SK-N-SH (cell line): ENCODE data around the gene TMEM132E. TPM values are rescaled to one million over a fixed set of nuclear protein-coding genes. Genes with fewer than 3 reads are reported as not detected.

Experiments
- CTCF ChIA-PET: fragments of 300-600, 350-600 bp; formaldehyde crosslinking; extraction: SDS; loops from one replicate; lab custom pipeline; 2021; lab: Yijun Ruan, JAX
- POLR2A ChIA-PET: fragments of 350-600 bp; sonication (Branson Sonifier 250); formaldehyde crosslinking; extraction: SDS; loops from one replicate; lab custom pipeline; 2020; ENCODE audit warnings: antibody characterized with exemption, inconsistent platforms; lab: Yijun Ruan, JAX
- DNase-seq: peaks from one replicate; pipeline ENCODE4 v3.0.0; 2012
- H2AFZ ChIP-seq: fragments of 200-600 bp; sonication (generic); 2 replicates; pipeline ENCODE4 v1.8.1; 2016; ENCODE audit warnings: antibody characterized with exemption, mild to moderate bottlenecking, low read depth
- H3F3A ChIP-seq: fragments of 200-600 bp; sonication (generic); replicated peaks from 2 replicates; pipeline ENCODE3; 2016; ENCODE audit warnings: antibody characterized with exemption, mild to moderate bottlenecking; ENCODE audit not compliant: insufficient read depth
- H3K27ac ChIP-seq, 2 experiments: fragments of 200-500 bp in 1 of 2; fragments of 200-600 bp in 1 of 2; sonication (Bioruptor generic) in 1 of 2; sonication (generic), shearing (Covaris generic) in 1 of 2; 2 replicates each; pipeline versions ENCODE4 v1.5.1 to v1.6.1; 2014 to 2016; ENCODE audit warnings: low read depth in 2 of 2, inconsistent platforms in 1 of 2, low read length in 1 of 2, mild to moderate bottlenecking in 1 of 2, mixed read lengths in 1 of 2
- H3K27me3 ChIP-seq: fragments of 200-600 bp; sonication (generic), shearing (Covaris generic); 2 replicates; pipeline ENCODE4 v1.6.1; 2016; ENCODE audit warnings: mixed run types; ENCODE audit not compliant: insufficient read depth
- H3K36me3 ChIP-seq, 2 experiments: fragments of 200-500 bp in 1 of 2; fragments of 200-600 bp in 1 of 2; sonication (Bioruptor generic) in 1 of 2; sonication (generic) in 1 of 2; replicated peaks in 1 of 2; 2 replicates each; pipeline versions ENCODE3 to v1.5.1; 2014 to 2016; ENCODE audit warnings: low read length in 1 of 2, mild to moderate bottlenecking in 1 of 2; ENCODE audit not compliant: insufficient read depth in 2 of 2, control insufficient read depth in 1 of 2
- H3K4me1 ChIP-seq, 2 experiments: fragments of 200-500 bp in 1 of 2; fragments of 200-600 bp in 1 of 2; sonication (Bioruptor generic) in 1 of 2; sonication (generic), shearing (Covaris generic) in 1 of 2; 2 replicates each; pipeline versions ENCODE4 v1.5.1 to v1.6.1; 2014 to 2016; ENCODE audit warnings: low read depth in 1 of 2, low read length in 1 of 2, mixed run types in 1 of 2; ENCODE audit not compliant: insufficient read depth in 2 of 2, control insufficient read depth in 1 of 2
- H3K4me2 ChIP-seq: fragments of 200-600 bp; sonication (generic), shearing (Covaris generic); 2 replicates; pipeline ENCODE4 v1.6.1; 2017; ENCODE audit warnings: mixed run types
- H3K4me3 ChIP-seq, 2 experiments: fragments of 200-500 bp in 1 of 2; fragments of 200-600 bp in 1 of 2; sonication (Bioruptor generic) in 1 of 2; sonication (generic), shearing (Covaris generic) in 1 of 2; 2 replicates each; pipeline versions ENCODE4 v1.5.1 to v1.8.1; 2014 to 2016; ENCODE audit warnings: low read depth in 2 of 2, inconsistent platforms in 1 of 2, low read length in 1 of 2, mild to moderate bottlenecking in 1 of 2, mixed read lengths in 1 of 2, moderate library complexity in 1 of 2
- H3K79me2 ChIP-seq: fragments of 200-600 bp; sonication (generic); 2 replicates; pipeline ENCODE4 v1.8.1; 2017; ENCODE audit warnings: mild to moderate bottlenecking; ENCODE audit not compliant: insufficient read depth
- H3K9ac ChIP-seq: fragments of 200-600 bp; sonication (generic); 2 replicates; pipeline ENCODE4 v1.6.1; 2017; ENCODE audit warnings: mixed run types
- H3K9me2 ChIP-seq: fragments of 200-600 bp; sonication (generic); 2 replicates; pipeline ENCODE4 v1.6.1; 2017; ENCODE audit warnings: mixed run types
- H3K9me3 ChIP-seq: fragments of 200-600 bp; sonication (generic); 2 replicates; pipeline ENCODE4 v1.6.1; 2017; ENCODE audit warnings: mixed run types, mild to moderate bottlenecking, moderate library complexity
- H4K20me1 ChIP-seq: fragments of 200-600 bp; sonication (generic); 2 replicates; pipeline ENCODE4 v1.6.1; 2017; ENCODE audit warnings: mild to moderate bottlenecking, mixed run types; ENCODE audit not compliant: insufficient read depth
- CTCF ChIP-seq: fragments of 200-600 bp; sonication (generic); IDR thresholded peaks from 2 replicates; pipeline ENCODE4 v1.6.1; 2017; ENCODE audit warnings: antibody characterized with exemption, mild to moderate bottlenecking, moderate library complexity
- ELF1 ChIP-seq: IDR thresholded peaks from 2 replicates; pipeline ENCODE4 v1.4.0; 2012
- FOXJ3 ChIP-seq: sonication (generic); formaldehyde crosslinking; IDR thresholded peaks from 2 replicates; pipeline ENCODE4 v1.5.1; 2020; ENCODE audit warnings: mild to moderate bottlenecking, missing genetic modification reagents
- FOXM1 ChIP-seq: IDR thresholded peaks from 2 replicates; pipeline ENCODE4 v1.4.0; 2012; ENCODE audit warnings: low read depth, mild to moderate bottlenecking
- JUND ChIP-seq: IDR thresholded peaks from 2 replicates; pipeline ENCODE4 v1.4.0; 2012
- MXI1 ChIP-seq: IDR thresholded peaks from 2 replicates; pipeline ENCODE4 v1.6.1; 2012; ENCODE audit warnings: mild to moderate bottlenecking, low read depth, low read length, improper control_type of control experiment
- RAD21 ChIP-seq: IDR thresholded peaks from 2 replicates; pipeline ENCODE4 v1.6.1; 2012; ENCODE audit warnings: mild to moderate bottlenecking, low read length
- REST ChIP-seq: IDR thresholded peaks from 2 replicates; pipeline ENCODE4 v1.6.1; 2012; ENCODE audit warnings: mild to moderate bottlenecking, low read depth, low read length, moderate library complexity
- RXRA ChIP-seq: IDR thresholded peaks from 2 replicates; pipeline ENCODE4 v1.4.0; 2012; ENCODE audit warnings: low read depth, mild to moderate bottlenecking, borderline replicate concordance
- SMC3 ChIP-seq: IDR thresholded peaks from 2 replicates; pipeline ENCODE4 v1.6.1; 2012; ENCODE audit warnings: low read depth, low read length, improper control_type of control experiment
- TAF1 ChIP-seq: IDR thresholded peaks from 2 replicates; pipeline ENCODE4 v1.6.1; 2012; ENCODE audit warnings: low read depth, mild to moderate bottlenecking, low read length, moderate library complexity, borderline replicate concordance
- TCF12 ChIP-seq: IDR thresholded peaks from 2 replicates; pipeline ENCODE4 v1.4.0; 2012
- TEAD4 ChIP-seq: IDR thresholded peaks from 2 replicates; pipeline ENCODE4 v1.4.0; 2012; ENCODE audit warnings: mild to moderate bottlenecking, borderline replicate concordance; ENCODE audit not compliant: insufficient read depth
- YY1 ChIP-seq: IDR thresholded peaks from 2 replicates; pipeline ENCODE4 v1.4.0; 2012; ENCODE audit warnings: low read depth, mild to moderate bottlenecking
- WGBS: methylation state at CpG from one replicate; pipeline ENCODE4 v1.1.6; 2017; ENCODE audit warnings: low lambda C conversion rate; 5-methylcytosine and 5-hydroxymethylcytosine counted together
- polyA plus RNA-seq, 3 experiments: library from polyadenylated mRNA; depleted of rRNA; stranded (reverse); fragments of >200 nt; gene quantifications; 2 replicates each; pipeline ENCODE4 v1.2.3, GENCODE V29; 2012

The TMEM132E gene
- polyA plus RNA-seq, 1 of the 3 experiments (the other 2 are of a cell fraction) = not detected

GRCh38 chr17:34638526-34639260 is 59.3 kb downstream of the TMEM132E start:
- Histone ChIP-seq H3K9ac (no peak overlapping the region), H3K36me3 (no peaks in the 10 kb centered on the region), H4K20me1 (no peaks in the 10 kb centered on the region), H3K9me3 (no peaks in the 10 kb centered on the region), H3K79me2 (no peaks in the 10 kb centered on the region), H3K4me2 (no peak overlapping the region), H3K27me3 (no peaks in the 10 kb centered on the region), H3K4me1 (peaks cover 0 to 4% of the 10 kb centered on the region in 2 experiments; a peak in 1 of 4 replicates), H2AFZ (no peak overlapping the region), H3F3A (no peaks in the 10 kb centered on the region), H3K4me3 (no peak overlapping the region; a peak in 1 of 4 replicates), H3K9me2 (no peaks in the 10 kb centered on the region), H3K27ac (no peak overlapping the region)
- CTCF ChIA-PET = interaction anchor here (0.6 to 4.9 kb wide), 39 partner anchors 9 to 340 kb away, joined by 3 to 60 read pairs (median 6); partner anchors contain the start of gene TMEM132E
- DNase-seq = no peak
- POLR2A ChIA-PET = no interaction called here
- TF ChIP-seq FOXJ3 (CRISPR knock-in tag) (no peak), CTCF (no peak), MXI1 (no peak), TCF12 (no peak), FOXM1 (no peak), RXRA (no peak), TAF1 (no peak), REST (no peak), SMC3 (no peak), RAD21 (no peak), JUND (no peak), ELF1 (no peak), YY1 (no peak), TEAD4 (no peak)
- whole genome bisulfite sequencing = 27% methylated on average over 16 of the region's 17 CpGs
